H1 (cell line): ENCODE results near the gene BATF3. TPM values are rescaled to one million over a fixed set of nuclear protein-coding genes. Genes with fewer than 3 reads are reported as not detected.

Source experiments
- CTCF ChIA-PET: fragments of 300-600 bp; sonication (Branson Sonifier 250); formaldehyde crosslinking; loops from one replicate; lab custom pipeline; 2021; ENCODE audit not compliant: partially characterized antibody; lab: Charles Lee
- POLR2A ChIA-PET: fragments of 300-600 bp; sonication (Branson Sonifier 250); formaldehyde crosslinking; loops from one replicate; lab custom pipeline; 2021; ENCODE audit warnings: inconsistent platforms; ENCODE audit not compliant: partially characterized antibody; lab: Charles Lee
- DNase-seq, 2 experiments: peaks; one replicate each; pipeline versions ENCODE4 v3.0.0 to v3.0.0-alpha.2; 2010 to 2022; ENCODE audit warnings: low spot score in 2 of 2, low read depth in 1 of 2, mixed read lengths in 1 of 2
- FAIRE-seq: peaks from 2 replicates; lab custom pipeline; 2011; peaks lifted over from hg19 to GRCh38; lab: Jason Lieb, UNC
- H2AFZ ChIP-seq: 2 replicates; pipeline ENCODE4 v1.8.1; 2012; ENCODE audit warnings: low read length, inconsistent platforms
- H2AK5ac ChIP-seq: 2 replicates; pipeline ENCODE4 v1.6.1; 2013; ENCODE audit warnings: low read depth, low read length
- H2BK120ac ChIP-seq: replicated peaks from 2 replicates; pipeline ENCODE3; 2013; ENCODE audit warnings: low read depth, low read length, inconsistent platforms
- H2BK12ac ChIP-seq: 2 replicates; pipeline ENCODE4 v1.6.1; 2013; ENCODE audit warnings: low read depth, low read length
- H2BK15ac ChIP-seq: 2 replicates; pipeline ENCODE4 v1.6.1; 2013; ENCODE audit warnings: low read length
- H2BK20ac ChIP-seq: 2 replicates; pipeline ENCODE4 v1.6.1; 2013; ENCODE audit warnings: low read length
- H2BK5ac ChIP-seq: 2 replicates; pipeline ENCODE4 v1.6.1; 2013; ENCODE audit warnings: low read depth, low read length
- H3K14ac ChIP-seq: 2 replicates; pipeline ENCODE4 v1.6.1; 2013; ENCODE audit warnings: inconsistent platforms; ENCODE audit not compliant: insufficient read length
- H3K18ac ChIP-seq: 2 replicates; pipeline ENCODE4 v1.6.1; 2013; ENCODE audit warnings: low read length; ENCODE audit errors: extremely low read depth
- H3K23ac ChIP-seq: 2 replicates; pipeline ENCODE4 v1.6.1; 2013; ENCODE audit warnings: inconsistent platforms; ENCODE audit not compliant: insufficient read length
- H3K23me2 ChIP-seq: 2 replicates; pipeline ENCODE4 v1.6.1; 2013; ENCODE audit warnings: low read depth, low read length
- H3K27ac ChIP-seq: 2 replicates; pipeline ENCODE4 v1.6.1; 2011; ENCODE audit warnings: low read depth, low read length, inconsistent platforms
- H3K27me3 ChIP-seq, 4 experiments: replicated peaks in 1 of 4; 1 replicate in 1 of 4; 2 replicates in 3 of 4; pipeline versions ENCODE4 v1.6.1 to v1.8.1; 2011 to 2013; ENCODE audit warnings: low read length in 3 of 4, mild to moderate bottlenecking in 3 of 4, inconsistent platforms in 2 of 4, mixed read lengths in 2 of 4, moderate library complexity in 1 of 4; ENCODE audit not compliant: control insufficient read depth in 3 of 4, insufficient read depth in 3 of 4; ENCODE audit errors: extremely low read depth in 1 of 4
- H3K36me3 ChIP-seq, 4 experiments: 2 replicates each; pipeline versions ENCODE4 v1.6.1 to v1.8.1; 2011 to 2013; ENCODE audit warnings: mild to moderate bottlenecking in 4 of 4, low read length in 3 of 4, moderate library complexity in 2 of 4, control low read depth in 1 of 4, inconsistent platforms in 1 of 4; ENCODE audit not compliant: insufficient read depth in 4 of 4, control insufficient read depth in 2 of 4
- H3K4ac ChIP-seq: replicated peaks from 2 replicates; pipeline ENCODE3; 2013; ENCODE audit warnings: low read length, low read depth, mixed read lengths, inconsistent platforms; ENCODE audit not compliant: insufficient read length
- H3K4me1 ChIP-seq, 4 experiments: replicated peaks in 1 of 4; 1 replicate in 1 of 4; 2 replicates in 3 of 4; pipeline versions ENCODE4 v1.6.1 to v1.8.1; 2011 to 2013; ENCODE audit warnings: low read length in 3 of 4, inconsistent platforms in 2 of 4, mixed read lengths in 1 of 4; ENCODE audit not compliant: insufficient read depth in 4 of 4, control insufficient read depth in 3 of 4
- H3K4me2 ChIP-seq, 2 experiments: 2 replicates each; pipeline versions ENCODE4 v1.6.1 to v1.8.1; 2011 to 2013; ENCODE audit warnings: low read depth in 2 of 2, low read length in 2 of 2, control low read depth in 1 of 2, inconsistent platforms in 1 of 2, mild to moderate bottlenecking in 1 of 2; ENCODE audit not compliant: insufficient read depth in 1 of 2
- H3K4me3 ChIP-seq, 4 experiments: fragments of 200-600, 300-600 bp in 1 of 4; sonication (generic), shearing (Covaris generic), sonication (Bioruptor Twin) in 1 of 4; 2 replicates each; pipeline versions ENCODE4 v1.5.1 to v1.8.1; 2011 to 2016; ENCODE audit warnings: low read length in 4 of 4, low read depth in 3 of 4, control low read depth in 2 of 4, inconsistent platforms in 2 of 4, mild to moderate bottlenecking in 2 of 4, mixed read lengths in 1 of 4, moderate library complexity in 1 of 4; ENCODE audit not compliant: insufficient read depth in 2 of 4; ENCODE audit errors: extremely low read depth in 1 of 4
- H3K56ac ChIP-seq: replicated peaks from 2 replicates; pipeline ENCODE3; 2013; ENCODE audit warnings: low read depth, mild to moderate bottlenecking, mixed read lengths, low read length, inconsistent platforms; ENCODE audit not compliant: insufficient read length
- H3K79me1 ChIP-seq: 2 replicates; pipeline ENCODE4 v1.6.1; 2013; ENCODE audit warnings: low read depth, low read length, control low read depth
- H3K79me2 ChIP-seq, 2 experiments: 2 replicates each; pipeline versions ENCODE4 v1.6.1 to v1.8.1; 2012 to 2013; ENCODE audit warnings: low read length in 2 of 2, mild to moderate bottlenecking in 2 of 2, inconsistent platforms in 1 of 2; ENCODE audit not compliant: insufficient read depth in 2 of 2, control insufficient read depth in 1 of 2
- H3K9ac ChIP-seq, 4 experiments: replicated peaks in 1 of 4; 1 replicate in 1 of 4; 2 replicates in 3 of 4; pipeline versions ENCODE4 v1.6.1 to v1.8.1; 2011 to 2013; ENCODE audit warnings: low read depth in 3 of 4, low read length in 3 of 4, control low read depth in 2 of 4, mild to moderate bottlenecking in 2 of 4, moderate library complexity in 2 of 4, inconsistent platforms in 1 of 4; ENCODE audit errors: extremely low read depth in 1 of 4
- H3K9me3 ChIP-seq, 2 experiments: 2 replicates each; pipeline versions ENCODE4 v1.6.1 to v1.8.1; 2012 to 2013; ENCODE audit warnings: mild to moderate bottlenecking in 2 of 2, moderate library complexity in 2 of 2, control low read depth in 1 of 2, inconsistent platforms in 1 of 2, low read depth in 1 of 2, low read length in 1 of 2, mixed read lengths in 1 of 2; ENCODE audit not compliant: insufficient read depth in 2 of 2
- H4K20me1 ChIP-seq, 2 experiments: replicated peaks in 1 of 2; 2 replicates each; pipeline versions ENCODE3 to v1.8.1; 2011 to 2013; ENCODE audit warnings: inconsistent platforms in 2 of 2, low read length in 2 of 2, mild to moderate bottlenecking in 1 of 2; ENCODE audit not compliant: insufficient read depth in 2 of 2, control insufficient read depth in 1 of 2
- H4K5ac ChIP-seq: 2 replicates; pipeline ENCODE4 v1.6.1; 2013; ENCODE audit warnings: low read length, low read depth, mixed read lengths, inconsistent platforms; ENCODE audit not compliant: insufficient read length
- H4K8ac ChIP-seq: 2 replicates; pipeline ENCODE4 v1.8.0; 2013; ENCODE audit warnings: mild to moderate bottlenecking, moderate library complexity, low read length, inconsistent platforms; ENCODE audit not compliant: insufficient read depth; ENCODE audit errors: extremely low read depth
- H4K91ac ChIP-seq: replicated peaks from 2 replicates; pipeline ENCODE3; 2013; ENCODE audit warnings: low read length, mixed read lengths, inconsistent platforms; ENCODE audit not compliant: insufficient read length
- BRCA1 ChIP-seq: IDR thresholded peaks from 2 replicates; pipeline ENCODE4 v1.6.1; 2012; ENCODE audit warnings: low read depth, low read length, improper control_type of control experiment
- CREB1 ChIP-seq: IDR thresholded peaks from 2 replicates; pipeline ENCODE4 v1.6.1; 2012; ENCODE audit warnings: inconsistent platforms
- EZH2 ChIP-seq: fragments of 200-600 bp; sonication (generic); IDR thresholded peaks from 2 replicates; pipeline ENCODE4 v1.7.1; 2012; ENCODE audit warnings: low read depth, mild to moderate bottlenecking, moderate library complexity, low read length, inconsistent platforms; ENCODE audit not compliant: severe bottlenecking
- FOSL1 ChIP-seq: IDR thresholded peaks from 2 replicates; pipeline ENCODE4 v1.6.1; 2011; ENCODE audit warnings: mild to moderate bottlenecking, low read depth, low read length, moderate library complexity; ENCODE audit not compliant: insufficient read depth
- GTF2F1 ChIP-seq: IDR thresholded peaks from 2 replicates; pipeline ENCODE4 v1.6.1; 2012; ENCODE audit warnings: low read depth, low read length, improper control_type of control experiment, borderline replicate concordance
- HDAC2 ChIP-seq, 2 experiments: fragments of 300-600 bp in 1 of 2; sonication (generic) in 1 of 2; IDR thresholded peaks; 2 replicates each; pipeline ENCODE4 v1.6.1; 2011 to 2012; ENCODE audit warnings: low read depth in 2 of 2, low read length in 2 of 2, mild to moderate bottlenecking in 2 of 2, moderate library complexity in 2 of 2, borderline replicate concordance in 1 of 2, inconsistent platforms in 1 of 2
- HDAC6 ChIP-seq: IDR thresholded peaks from one replicate; pipeline ENCODE4 v1.7.1; 2012; ENCODE audit warnings: low read depth, mild to moderate bottlenecking, inconsistent platforms, low read length, moderate library complexity
- POLR2A ChIP-seq, 2 experiments: IDR thresholded peaks; 1 replicate in 1 of 2; 2 replicates in 1 of 2; pipeline ENCODE4 v1.6.1; 2011; ENCODE audit warnings: low read depth in 2 of 2, low read length in 2 of 2, mild to moderate bottlenecking in 2 of 2; ENCODE audit errors: control extremely low read depth in 1 of 2
- SP1 ChIP-seq: IDR thresholded peaks from 2 replicates; pipeline ENCODE4 v1.6.1; 2011; ENCODE audit warnings: low read depth, low read length
- TCF12 ChIP-seq: IDR thresholded peaks from 2 replicates; pipeline ENCODE4 v1.6.1; 2011; ENCODE audit warnings: low read depth, mild to moderate bottlenecking, low read length
- WGBS, 2 experiments: shearing (Covaris generic) in 1 of 2; methylation state at CpG; one replicate each; pipeline versions ENCODE4 v1.1.6 to v1.1.7; 2013 to 2015; ENCODE audit warnings: low lambda C conversion rate in 2 of 2, mixed read lengths in 2 of 2, inconsistent platforms in 1 of 2, low coverage in 1 of 2, missing lambda C conversion rate in 1 of 2; ENCODE audit not compliant: insufficient replicate concordance in 2 of 2, insufficient coverage in 1 of 2, insufficient read length in 1 of 2; ENCODE audit errors: extremely low coverage in 1 of 2, missing lambda C conversion rate in 1 of 2; 5-methylcytosine and 5-hydroxymethylcytosine counted together
- polyA plus RNA-seq, 7 experiments: library from polyadenylated mRNA; depleted of rRNA in 3 of 7; stranded (reverse) in 5 of 7; unstranded in 2 of 7; fragments of >200 nt in 5 of 7; fragments of 200-250 nt in 2 of 7; gene quantifications; 1 replicate in 5 of 7; 2 replicates in 1 of 7; 4 replicates in 1 of 7; pipeline versions ENCODE4 v1.2.1 to v1.2.3, GENCODE V29; 2011 to 2013; ENCODE audit warnings: missing spikeins in 2 of 7, mixed read lengths in 2 of 7
- total RNA-seq: library from RNA; stranded (reverse); fragmentation: NEBNext Ultra II Directional; extraction: Animal tissue kit (Norgen Biotek cat#: 25700); gene quantifications from 2 replicates; pipeline ENCODE4 v1.2.1, GENCODE V29; 2021
- TF ChIP-seq, protein P1 (sequence below): IDR thresholded peaks from 2 replicates; pipeline ENCODE4 v1.6.1; 2011; ENCODE audit warnings: low read length, improper control_type of control experiment

Gene BATF3
- total and polyA plus RNA-seq, 2 of the 8 experiments (the other 6 are each of a cell fraction or from before 2014, with no cell fraction given), result 6.3 TPM

DNA sequence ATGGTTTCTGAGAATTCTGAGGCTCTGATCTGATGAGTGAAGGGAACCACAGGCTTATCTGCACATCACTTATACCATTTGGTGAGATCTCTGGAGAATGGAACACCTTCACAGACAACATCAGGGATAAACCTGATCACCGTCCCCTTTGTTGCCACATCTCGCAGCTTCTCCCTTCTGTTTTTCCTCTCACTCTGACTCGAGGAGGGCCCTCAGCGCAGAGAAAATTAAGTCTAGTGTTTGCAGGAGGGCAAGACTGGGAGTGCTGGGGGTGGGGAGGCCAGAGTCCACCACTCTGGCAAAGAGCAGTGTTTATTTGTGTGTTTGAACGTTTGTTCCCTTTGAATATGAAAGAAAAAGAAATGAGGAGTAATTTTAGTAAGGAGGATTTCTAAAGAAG, 29.0 kb upstream of the BATF3 start:
- Histone ChIP-seq H3K4ac (no peak overlapping the region), H2BK20ac (no peak overlapping the region), H3K18ac (no peak overlapping the region), H3K27ac (no peak overlapping the region), H2BK120ac (no peak overlapping the region), H3K23me2 (no peaks in the 10 kb centered on the region), H4K8ac (no peak overlapping the region), H4K20me1 (no peaks in the 10 kb centered on the region), H3K36me3 (peaks cover 0 to 2% (median 0%) of the 10 kb centered on the region in 4 experiments; a peak in 1 of 8 replicates), H3K23ac (no peak overlapping the region), H3K79me2 (no peaks in the 10 kb centered on the region), H4K5ac (no peak overlapping the region)
- no peak for TF ChIP-seq EZH2
- TF ChIP-seq CREB1, result no peak
- TF ChIP-seq HDAC2 (IDR thresholded peaks at IDR 0.05; ENCODE audit: borderline replicate concordance in 1 of 2, low read depth in 2 of 2, low read length in 2 of 2), result no peak
- TF ChIP-seq, protein P1, sequence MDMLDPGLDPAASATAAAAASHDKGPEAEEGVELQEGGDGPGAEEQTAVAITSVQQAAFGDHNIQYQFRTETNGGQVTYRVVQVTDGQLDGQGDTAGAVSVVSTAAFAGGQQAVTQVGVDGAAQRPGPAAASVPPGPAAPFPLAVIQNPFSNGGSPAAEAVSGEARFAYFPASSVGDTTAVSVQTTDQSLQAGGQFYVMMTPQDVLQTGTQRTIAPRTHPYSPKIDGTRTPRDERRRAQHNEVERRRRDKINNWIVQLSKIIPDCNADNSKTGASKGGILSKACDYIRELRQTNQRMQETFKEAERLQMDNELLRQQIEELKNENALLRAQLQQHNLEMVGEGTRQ, result no peak
- TF ChIP-seq SP1, result no peak
- TF ChIP-seq TCF12, result no peak
- TF ChIP-seq HDAC6, result no peak
- TF ChIP-seq GTF2F1, result no peak
- TF ChIP-seq BRCA1, result no peak
- no peak for TF ChIP-seq FOSL1
- no peak for TF ChIP-seq POLR2A (IDR thresholded peaks at IDR 0.05; ENCODE audit: control extremely low read depth in 1 of 2, low read depth in 2 of 2, low read length in 2 of 2)
- TF ChIP-seq, all 59 proteins: peak for 0
- peaks cover 2 to 19% of the 10 kb centered on the region in 2 experiments; a peak in 2 of 4 replicates for H3K9me3 ChIP-seq
- H3K14ac ChIP-seq, result no peak overlapping the region
- FAIRE-seq (no peak), DNase-seq (no peak)
- H3K27me3 ChIP-seq, result no peaks in the 10 kb centered on the region
- H2AK5ac ChIP-seq, result no peak overlapping the region
- H3K79me1 ChIP-seq, result no peaks in the 10 kb centered on the region
- no peak overlapping the region for H2BK15ac ChIP-seq
- H4K91ac ChIP-seq, result no peak overlapping the region
- CTCF ChIA-PET, result interaction anchor here (0.6 to 2.0 kb wide), 4 partner anchors 8 to 1729 kb away, joined by 3 to 10 read pairs (median 4); no protein-coding TSS in a partner anchor
- WGBS, 2 experiments, result 93 to 100% methylated on average over 1 to 5 of the region's 5 CpGs
- no peak overlapping the region for H2AFZ ChIP-seq
- no peak overlapping the region for H3K4me2 ChIP-seq
- no peaks in the 10 kb centered on the region for H3K4me1 ChIP-seq
- H2BK5ac ChIP-seq, result no peak overlapping the region
- no peak overlapping the region for H3K56ac ChIP-seq
- no peak overlapping the region for H3K9ac ChIP-seq
- no peak overlapping the region for H3K4me3 ChIP-seq
- POLR2A ChIA-PET, result no interaction called here
- H2BK12ac ChIP-seq, result no peak overlapping the region
